H54 (cell line): ENCODE data around the gene TBC1D8.
"Not testable (repeated sequence)": the region's sequence is repeated elsewhere in the genome, so short reads cannot be mapped to it uniquely, and the experiment has no call there.

Source experiments
- DNase-seq: peaks from one replicate; pipeline ENCODE4 v3.0.0; 2011; ENCODE audit warnings: low spot score, mixed read lengths; ENCODE audit not compliant: insufficient read length
- FAIRE-seq: peaks from 3 replicates; lab custom pipeline; 2011; peaks lifted over from hg19 to GRCh38; lab: Jason Lieb, UNC
- POLR2A ChIP-seq: IDR thresholded peaks from 2 replicates; pipeline ENCODE4 v1.6.1; 2011; ENCODE audit warnings: low read depth, mild to moderate bottlenecking, low read length

Gene TBC1D8

GRCh38 chr2:101080211-101081068 lies 70.7 kb downstream of the TBC1D8 start:
- TF ChIP-seq POLR2A: no peak
- FAIRE-seq: no peak
- DNase-seq: no peak

DNA sequence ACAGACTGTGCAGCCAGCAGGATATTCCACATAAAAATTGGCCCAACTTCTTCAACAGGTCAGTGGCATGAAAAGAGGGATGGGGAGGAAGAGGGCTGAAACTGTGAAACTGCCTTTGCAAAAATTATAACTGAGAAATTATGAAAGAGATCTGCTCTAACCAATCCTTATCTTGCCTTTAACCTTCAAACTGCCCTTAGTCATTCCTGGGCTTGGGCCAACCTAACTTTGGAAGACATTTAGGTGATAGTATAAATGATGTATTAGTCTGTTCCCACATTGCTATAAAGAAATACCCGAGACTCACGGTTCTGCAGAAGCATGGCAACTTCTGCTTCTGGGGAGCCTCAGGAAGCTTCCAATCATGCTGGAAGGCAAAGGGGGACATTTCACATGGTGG lies 74.6 kb downstream of the TBC1D8 start:
- TF ChIP-seq POLR2A: no peak
- DNase-seq (no peak), FAIRE-seq (no peak)

- peak; percentile 88 for FAIRE-seq
- no peak for TF ChIP-seq POLR2A
- peak; percentile 53 for DNase-seq
Observed at GRCh38 chr2:101064868-101065549, 86.2 kb downstream of the TBC1D8 start.

DNA sequence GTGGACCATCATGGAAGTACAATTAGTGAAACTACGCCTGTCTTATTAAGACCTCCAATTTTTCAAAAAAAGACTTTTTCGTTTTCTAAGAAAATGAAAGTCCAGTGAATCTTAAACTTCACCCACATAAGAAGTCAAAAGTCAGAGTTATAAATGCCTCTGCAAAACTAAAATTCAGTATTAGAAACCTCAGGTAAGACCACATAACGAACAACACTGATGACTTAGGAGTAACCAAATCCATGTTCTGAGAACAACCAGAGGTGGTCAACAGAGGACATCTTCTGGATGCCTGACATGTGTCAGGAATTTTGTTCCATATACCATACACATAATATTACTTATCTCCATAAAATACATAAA lies 86.7 kb downstream of the TBC1D8 start:
- FAIRE-seq (no peak), DNase-seq (no peak)
- no peak for TF ChIP-seq POLR2A

GRCh38 chr2:101064125-101064502 lies 87.1 kb downstream of the TBC1D8 start:
- no peak for TF ChIP-seq POLR2A
- DNase-seq (no peak), FAIRE-seq (no peak)

- no peak for FAIRE-seq
- no peak for DNase-seq
Observed at GRCh38 chr2:101063352-101064124, 87.6 kb downstream of the TBC1D8 start.

DNA sequence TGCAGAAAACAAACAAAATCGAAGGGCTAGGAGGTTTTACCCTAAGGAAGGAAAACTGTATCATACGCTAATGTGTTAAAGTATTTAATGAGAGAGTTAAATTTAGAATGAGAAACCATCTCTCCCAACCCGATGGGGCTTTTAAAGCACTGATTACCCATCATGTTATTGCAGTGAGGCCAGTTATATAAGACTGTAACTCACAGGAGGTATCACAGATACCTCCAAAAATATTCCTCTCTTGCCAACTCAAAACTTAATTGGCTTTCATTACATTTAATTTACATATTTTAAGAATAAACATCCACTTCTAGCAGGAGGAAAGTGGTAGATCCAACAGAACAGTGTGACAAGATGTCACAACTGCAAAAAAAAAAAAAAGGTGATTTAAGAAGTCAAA lies 92.8 kb downstream of the TBC1D8 start:
- no peak for FAIRE-seq
- TF ChIP-seq POLR2A: no peak
- DNase-seq: no peak

More at GRCh38 chr2:101063352-101064124, 87.6 kb downstream of the TBC1D8 start:
- TF ChIP-seq POLR2A: no peak

DNA sequence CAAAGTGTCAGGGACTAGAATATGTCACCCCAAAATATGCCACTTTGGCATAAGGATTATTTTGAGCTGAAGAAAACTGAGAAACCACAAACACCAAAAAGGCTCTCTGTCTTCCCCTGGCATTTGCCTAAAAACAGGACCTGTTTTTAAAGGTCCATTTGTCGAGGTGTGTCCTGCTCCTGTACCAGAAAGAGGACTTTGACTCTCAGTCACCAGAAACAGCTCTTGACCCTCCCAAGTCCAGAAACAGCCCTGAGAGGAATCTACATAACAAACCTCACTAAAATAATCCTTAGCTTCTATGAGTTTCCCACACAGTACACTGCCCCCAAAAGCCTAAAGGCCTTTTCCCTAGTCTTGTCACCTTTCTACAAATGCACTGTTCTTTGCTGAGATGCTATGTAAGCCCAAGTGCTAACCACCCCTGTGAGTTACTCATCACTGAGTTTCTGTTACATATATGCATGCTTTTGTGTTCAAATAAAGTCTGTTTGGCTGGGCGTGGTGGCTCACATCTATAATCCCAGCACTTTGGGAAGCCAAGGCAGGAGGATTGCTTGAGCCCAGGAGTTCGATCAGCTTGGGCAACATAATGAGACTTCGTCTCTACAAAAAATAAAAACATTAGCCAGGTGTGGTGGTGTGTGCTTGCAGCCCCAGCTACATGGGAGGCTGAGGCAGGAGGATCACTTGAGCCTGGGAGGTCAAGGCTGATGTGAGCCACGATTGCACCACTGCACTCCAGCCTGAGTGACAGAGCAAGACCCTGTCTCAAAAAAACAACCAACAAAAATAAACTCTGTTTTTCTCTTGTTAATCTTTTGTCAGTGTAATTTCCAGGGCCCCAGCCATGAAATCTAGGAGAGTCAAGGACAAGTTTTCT lies 93.9 kb downstream of the TBC1D8 start:
- FAIRE-seq (no peak), DNase-seq (no peak)
- TF ChIP-seq POLR2A: no peak

- FAIRE-seq (no peak), DNase-seq (no peak)
- no peak for TF ChIP-seq POLR2A
Observed at GRCh38 chr2:101053117-101053516, 98.1 kb downstream of the TBC1D8 start.

DNA sequence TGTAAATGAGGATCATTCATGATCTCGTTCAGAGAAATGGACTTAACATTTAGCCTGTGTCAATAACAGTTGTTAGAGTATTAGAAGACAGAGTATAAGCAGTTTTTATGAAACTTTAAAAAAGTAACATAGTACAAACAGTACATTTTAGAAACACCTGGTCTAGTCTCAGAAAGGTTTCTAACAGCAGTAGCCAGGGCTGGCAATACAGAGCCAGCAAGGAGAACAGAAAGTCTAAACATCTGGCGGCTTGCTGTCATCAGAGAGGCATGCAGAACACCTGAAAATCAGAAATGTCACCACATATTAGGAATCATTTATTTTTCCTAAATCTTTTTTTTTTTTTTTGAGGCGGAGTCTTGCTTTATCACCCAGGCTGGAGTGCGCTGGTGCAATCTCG lies 99.0 kb downstream of the TBC1D8 start:
- FAIRE-seq (no peak), DNase-seq (no peak)
- no peak for TF ChIP-seq POLR2A

- not testable (repeated sequence) for FAIRE-seq, DNase-seq
Observed at GRCh38 chr2:101050886-101051285, 100.3 kb downstream of the TBC1D8 start.

GRCh38 chr2:101048756-101049155 lies 102.4 kb downstream of the TBC1D8 start:
- FAIRE-seq (no peak), DNase-seq (no peak)
- TF ChIP-seq POLR2A: no peak

GRCh38 chr2:101047774-101048173 lies 103.4 kb downstream of the TBC1D8 start:
- DNase-seq (no peak), FAIRE-seq (no peak)
- TF ChIP-seq POLR2A: no peak
